Naive B cell (primary cell): Measurements from ENCODE around the gene NCKAP1. TPM values are rescaled to one million over a fixed set of nuclear protein-coding genes. Genes with fewer than 3 reads are reported as not detected.
"Not testable (repeated sequence)": the region's sequence is repeated elsewhere in the genome, so short reads cannot be mapped to it uniquely, and the experiment has no call there.

Experiments
- ATAC-seq, 2 donors: fragments of 150-1000 bp; cut with Tn5 transposase; 2 replicates each; pipeline ENCODE4 v1.10.0; 2021; ENCODE audit warnings: low read depth in 2 of 2, mild to moderate bottlenecking in 2 of 2, moderate library complexity in 2 of 2
- DNase-seq: peaks from one replicate; pipeline ENCODE4 v3.0.0; 2022
- H3K27ac Mint-ChIP-seq, 6 donors: one replicate each; pipeline ENCODE4 v1.8.0; 2020 to 2022; ENCODE audit warnings: mild to moderate bottlenecking in 6 of 6, mixed read lengths in 6 of 6, moderate library complexity in 5 of 6, inconsistent platforms in 2 of 6
- H3K27me3 Mint-ChIP-seq, 3 donors: one replicate each; pipeline ENCODE4 v1.8.0; 2021 to 2022; ENCODE audit warnings: mixed read lengths in 3 of 3, mild to moderate bottlenecking in 1 of 3
- H3K36me3 Mint-ChIP-seq, 2 donors: one replicate each; pipeline ENCODE4 v1.8.0; 2020 to 2022; ENCODE audit warnings: mixed read lengths in 2 of 2, inconsistent platforms in 1 of 2, mild to moderate bottlenecking in 1 of 2
- H3K4me1 Mint-ChIP-seq, 3 donors: one replicate each; pipeline ENCODE4 v1.8.0; 2020 to 2022; ENCODE audit warnings: mixed read lengths in 3 of 3, inconsistent platforms in 1 of 3, mild to moderate bottlenecking in 1 of 3, moderate library complexity in 1 of 3
- H3K4me3 Mint-ChIP-seq, 8 donors: one replicate each; pipeline ENCODE4 v1.8.0; 2020 to 2022; ENCODE audit warnings: mild to moderate bottlenecking in 8 of 8, mixed read lengths in 8 of 8, moderate library complexity in 8 of 8, inconsistent platforms in 2 of 8
- H3K9me3 Mint-ChIP-seq, 7 donors: one replicate each; pipeline ENCODE4 v1.8.0; 2020 to 2022; ENCODE audit warnings: mixed read lengths in 7 of 7, mild to moderate bottlenecking in 5 of 7, inconsistent platforms in 2 of 7, moderate library complexity in 1 of 7
- polyA plus RNA-seq, 6 donors: library from polyadenylated mRNA; unstranded; fragments of 300-500 nt; fragmentation: Illumina TruSeq; gene quantifications; one replicate each; pipeline ENCODE4 v1.2.3, GENCODE V29; 2021; ENCODE audit warnings: low read depth in 6 of 6

Gene NCKAP1
- polyA plus RNA-seq, 6 donors from 2014 or later = 0.19 to 1.0 TPM; not detected in 4

DNA sequence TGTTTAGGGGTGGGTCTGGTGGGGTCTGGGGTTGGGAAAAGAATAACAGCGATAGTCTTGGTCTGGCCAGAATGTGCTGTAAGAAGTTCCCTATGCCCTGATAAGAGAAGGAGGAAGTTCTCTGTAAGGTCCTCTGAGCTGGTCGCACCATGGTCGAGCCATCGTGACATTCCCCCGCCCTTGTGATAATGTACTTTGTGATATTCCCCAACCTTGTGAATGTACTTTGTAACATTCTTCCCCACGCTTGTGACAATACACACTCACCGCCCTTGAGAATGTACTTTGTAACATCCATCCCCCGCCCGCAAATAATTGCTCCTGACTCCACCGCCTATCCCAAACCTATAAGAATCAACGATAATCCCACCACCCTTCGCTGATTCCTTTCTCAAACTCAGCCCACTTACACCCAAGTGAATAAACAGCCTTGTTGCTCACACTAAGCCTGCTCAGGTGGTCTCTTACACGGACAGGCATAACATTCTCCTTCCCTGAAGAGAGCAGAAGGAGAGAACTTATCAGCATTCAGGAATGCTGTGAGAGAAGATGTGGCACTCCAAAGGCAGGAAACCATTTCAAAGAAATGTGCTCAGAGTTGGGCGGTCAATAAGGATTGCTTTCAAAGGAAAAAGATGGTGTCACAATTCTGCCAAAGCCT is 22.4 kb upstream of the NCKAP1 start:
- Mint-ChIP-seq H3K9me3 (no peaks in the 10 kb centered on the region), H3K4me3 (no peak overlapping the region), H3K27ac (no peak overlapping the region), H3K4me1 (no peaks in the 10 kb centered on the region), H3K36me3 (no peaks in the 10 kb centered on the region), H3K27me3 (peaks cover 19 to 46% (median 30%) of the 10 kb centered on the region in 3 donors)
- ATAC-seq = no peak
- no peak for DNase-seq

DNA sequence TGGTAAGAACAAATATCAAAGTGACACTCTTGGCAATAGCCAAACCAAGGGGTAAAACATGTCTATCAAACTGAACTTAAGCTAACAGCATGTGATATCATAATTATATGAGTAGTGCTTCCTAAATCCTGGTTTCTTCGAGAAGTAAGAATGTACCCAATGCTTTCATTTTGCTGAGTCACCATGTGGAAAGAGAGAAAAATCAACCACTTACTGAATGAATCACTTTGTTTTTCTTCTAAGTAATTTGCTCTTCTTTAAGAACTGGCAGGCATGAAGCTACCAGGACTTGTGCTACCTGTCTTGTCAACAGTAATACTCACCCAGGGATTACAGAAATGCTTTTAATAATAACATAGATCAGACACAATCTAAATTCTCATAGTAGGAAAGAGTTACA is 21.3 kb upstream of the NCKAP1 start:
- no peak for DNase-seq
- no peak for ATAC-seq
- H3K27ac Mint-ChIP-seq = no peak overlapping the region

DNA sequence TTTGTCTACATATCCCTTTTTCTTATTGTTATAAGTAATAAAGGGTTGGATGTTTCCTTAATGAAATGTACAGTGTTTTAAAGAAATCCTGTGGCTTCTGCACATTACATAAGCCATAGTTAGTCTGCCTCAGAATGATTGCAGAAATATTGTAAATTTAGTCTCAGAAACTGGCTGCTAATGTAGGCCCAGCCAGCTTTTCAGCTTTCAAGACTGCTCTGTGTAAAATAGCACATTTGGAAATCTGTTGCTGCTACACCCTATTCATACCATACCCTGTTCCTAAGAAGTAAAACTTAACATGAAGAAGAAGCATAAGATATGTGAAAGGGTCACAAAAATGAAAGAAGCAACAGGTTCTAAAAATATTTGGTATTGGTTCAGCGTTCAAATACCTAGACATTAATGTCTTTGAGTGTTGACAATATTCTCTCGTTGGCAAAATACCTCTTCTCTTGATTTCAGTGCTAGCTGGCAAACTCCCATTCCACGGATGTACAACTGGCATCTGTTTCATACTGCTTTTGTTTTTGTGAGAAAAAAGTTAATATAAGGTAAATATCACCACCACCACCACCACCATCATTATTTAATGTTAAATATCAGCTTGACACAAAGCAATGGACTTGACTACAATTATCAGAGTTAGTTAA is 19.2 kb upstream of the NCKAP1 start:
- Mint-ChIP-seq H3K27me3 (peaks cover 29 to 36% (median 33%) of the 10 kb centered on the region in 3 donors), H3K4me1 (no peaks in the 10 kb centered on the region), H3K4me3 (no peak overlapping the region), H3K36me3 (no peaks in the 10 kb centered on the region), H3K27ac (peak overlapping the region in 1 of 6 donors; percentile 30), H3K9me3 (no peaks in the 10 kb centered on the region)
- no peak for DNase-seq
- no peak for ATAC-seq

More for the DNA sequence above, 21.3 kb upstream of the NCKAP1 start:
- no peaks in the 10 kb centered on the region for H3K9me3 Mint-ChIP-seq
- no peak overlapping the region for H3K4me3 Mint-ChIP-seq
- no peaks in the 10 kb centered on the region for H3K36me3 Mint-ChIP-seq
- H3K4me1 Mint-ChIP-seq = no peaks in the 10 kb centered on the region
- peaks cover 19 to 38% (median 29%) of the 10 kb centered on the region in 3 donors for H3K27me3 Mint-ChIP-seq

DNA sequence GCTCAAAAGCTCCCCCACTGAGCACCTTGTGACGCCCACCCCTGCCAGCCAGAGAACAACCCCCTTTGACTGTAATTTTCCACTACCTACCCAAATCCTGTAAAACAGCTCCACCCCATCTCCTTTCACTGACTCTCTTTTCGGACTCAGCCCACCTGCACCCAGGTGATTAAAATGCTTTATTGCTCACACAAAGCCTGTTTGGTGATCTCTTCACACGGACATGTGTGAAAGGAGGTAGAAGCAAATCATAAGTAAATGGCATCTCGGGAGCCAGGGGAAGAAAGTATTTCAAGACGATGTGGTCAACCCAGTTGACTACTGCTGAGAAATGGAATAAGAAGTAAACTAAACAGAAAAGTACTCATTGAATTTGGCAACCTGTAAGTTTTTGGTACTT is 11.2 kb upstream of the NCKAP1 start:
- Mint-ChIP-seq H3K9me3 (peaks cover 0 to 14% (median 7%) of the 10 kb centered on the region in 7 donors), H3K27me3 (peaks cover 20 to 22% (median 22%) of the 10 kb centered on the region in 3 donors), H3K4me3 (no peak overlapping the region), H3K36me3 (peaks cover 0 to 15% of the 10 kb centered on the region in 2 donors), H3K4me1 (no peaks in the 10 kb centered on the region), H3K27ac (no peak overlapping the region)
- DNase-seq = no peak
- ATAC-seq = no peak

DNA sequence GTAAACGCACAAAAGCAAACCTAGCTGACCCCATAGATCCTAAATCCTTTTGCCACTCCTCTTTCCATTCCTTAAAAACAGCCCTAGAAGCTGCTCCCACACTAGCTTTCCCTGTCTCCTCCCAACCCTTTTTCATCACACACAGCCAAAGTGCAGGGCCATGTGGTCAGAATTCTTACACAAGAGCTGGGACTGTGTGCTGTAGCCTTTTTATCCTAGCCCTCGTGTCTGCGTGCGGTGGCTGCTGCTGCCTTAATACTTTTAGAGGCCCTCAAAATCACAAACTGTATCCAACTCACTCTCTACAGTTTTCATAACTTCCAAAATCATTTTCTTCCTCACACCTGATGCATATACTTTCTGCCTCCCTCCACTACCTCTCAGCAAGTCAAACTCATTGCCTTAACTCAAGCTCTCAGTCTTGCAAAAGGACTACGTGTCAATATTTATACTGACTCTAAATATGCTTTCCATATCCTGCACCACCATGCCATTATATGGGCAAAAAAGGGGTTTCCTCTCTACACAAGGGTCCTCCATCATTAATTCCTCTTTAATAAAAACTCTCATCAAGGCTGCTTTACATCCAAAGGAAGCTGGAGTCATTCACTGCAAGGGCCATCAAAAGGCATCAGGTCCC is 9.3 kb upstream of the NCKAP1 start:
- not testable (repeated sequence) for H3K4me1 Mint-ChIP-seq, H3K27ac Mint-ChIP-seq, DNase-seq, ATAC-seq, H3K4me3 Mint-ChIP-seq
- Mint-ChIP-seq H3K9me3 (peaks cover 7 to 19% (median 10%) of the 10 kb centered on the region in 7 donors), H3K27me3 (peaks cover 9 to 20% (median 10%) of the 10 kb centered on the region in 3 donors), H3K36me3 (peaks cover 0 to 26% of the 10 kb centered on the region in 2 donors)

DNA sequence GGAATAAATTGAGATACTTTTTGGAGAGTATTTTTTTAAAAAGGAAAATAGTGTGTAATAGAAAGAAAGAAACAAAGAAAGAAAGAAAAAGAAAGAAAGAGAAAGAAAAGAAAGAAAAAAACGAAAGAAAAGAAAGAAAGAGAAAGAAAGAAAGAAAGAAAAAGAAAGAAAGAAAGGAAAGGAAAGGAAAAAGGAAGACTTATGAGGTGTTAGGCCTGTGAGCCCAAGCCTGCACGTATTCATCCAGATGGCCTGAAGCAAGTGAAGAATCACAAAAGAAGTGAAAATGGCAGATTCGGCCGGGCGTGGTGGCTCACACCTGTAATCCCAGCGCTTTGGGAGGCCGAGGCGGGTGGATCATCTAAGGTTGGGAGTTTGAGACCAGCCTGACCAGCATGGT is 5.3 kb upstream of the NCKAP1 start:
- peaks cover 7 to 30% (median 10%) of the 10 kb centered on the region in 7 donors for H3K9me3 Mint-ChIP-seq
- not testable (repeated sequence) for H3K4me3 Mint-ChIP-seq, ATAC-seq, H3K27ac Mint-ChIP-seq, DNase-seq
- peaks cover 6 to 13% (median 7%) of the 10 kb centered on the region in 3 donors for H3K4me1 Mint-ChIP-seq
- peaks cover 0 to 40% of the 10 kb centered on the region in 2 donors for H3K36me3 Mint-ChIP-seq
- peaks cover 26 to 40% (median 30%) of the 10 kb centered on the region in 3 donors for H3K27me3 Mint-ChIP-seq

DNA sequence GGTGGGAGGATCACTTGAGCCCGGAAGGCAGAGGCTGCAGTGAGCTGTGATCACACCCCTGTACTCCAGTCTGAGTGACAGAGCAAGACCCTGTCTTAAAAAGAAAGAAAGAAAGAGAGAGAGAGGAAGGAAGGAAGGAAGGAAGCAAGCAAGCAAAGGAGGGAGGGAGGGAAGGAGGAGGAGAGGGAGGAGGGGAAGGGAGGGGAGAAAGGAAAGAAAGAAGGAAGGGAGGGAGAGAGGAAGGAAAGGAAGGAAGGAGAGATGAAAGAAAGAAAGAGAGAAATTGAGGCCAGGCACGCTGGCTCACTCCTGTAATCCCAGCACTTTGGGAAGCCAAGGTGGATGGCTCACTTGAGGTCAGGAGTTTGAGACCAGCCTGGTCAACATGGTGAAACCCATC is 2.3 kb upstream of the NCKAP1 start:
- H3K4me3 Mint-ChIP-seq = no peak overlapping the region
- H3K27me3 Mint-ChIP-seq = peaks cover 30 to 54% (median 35%) of the 10 kb centered on the region in 3 donors

DNA sequence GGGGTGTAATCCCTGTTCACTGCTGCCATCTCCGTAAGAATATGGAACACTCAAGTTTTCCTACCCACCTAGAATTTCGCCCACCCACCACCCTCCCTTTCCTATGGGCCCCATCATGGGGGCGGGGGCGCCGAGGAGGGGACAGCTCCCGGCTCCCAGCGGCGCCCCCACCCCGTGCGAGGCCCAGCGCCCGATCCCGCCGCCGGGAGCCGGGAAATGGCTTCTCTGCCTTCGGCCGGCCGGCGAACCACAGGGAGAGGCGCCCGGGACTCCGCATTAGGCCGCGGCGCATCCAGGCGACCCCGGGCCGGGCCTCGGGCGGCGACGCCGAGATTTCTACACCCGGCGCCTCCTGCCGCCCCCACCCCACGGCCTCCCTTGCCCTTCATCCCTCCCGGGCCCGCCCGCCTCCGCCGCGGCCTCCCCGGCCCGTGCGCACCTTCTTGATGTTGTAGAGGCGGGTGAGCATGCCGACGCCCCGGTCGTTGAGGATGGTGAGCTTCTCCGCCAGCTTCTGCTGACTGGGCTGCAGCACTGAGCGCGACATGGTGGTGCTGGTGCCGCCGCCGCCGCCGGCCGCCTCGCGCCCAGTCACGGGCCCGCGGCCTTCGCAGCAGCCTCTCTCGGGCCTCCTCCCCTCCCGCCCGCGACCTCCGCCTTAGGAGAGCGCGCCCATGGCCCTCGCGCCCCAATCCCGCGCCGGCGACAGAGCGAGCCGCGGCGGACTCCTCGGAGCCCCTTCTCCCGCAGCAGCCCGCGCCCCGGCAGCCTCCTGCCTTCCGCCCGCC is 510 bp downstream of the NCKAP1 start:
- no peak for DNase-seq
- no peak overlapping the region for H3K27ac Mint-ChIP-seq

More for the DNA sequence above, 2.3 kb upstream of the NCKAP1 start:
- ATAC-seq (no peak), DNase-seq (no peak)
- Mint-ChIP-seq H3K27ac (no peak overlapping the region), H3K36me3 (peaks cover 0 to 37% of the 10 kb centered on the region in 2 donors), H3K4me1 (peaks cover 11 to 30% (median 14%) of the 10 kb centered on the region in 3 donors), H3K9me3 (peaks cover 7 to 32% (median 8%) of the 10 kb centered on the region in 7 donors)

DNA sequence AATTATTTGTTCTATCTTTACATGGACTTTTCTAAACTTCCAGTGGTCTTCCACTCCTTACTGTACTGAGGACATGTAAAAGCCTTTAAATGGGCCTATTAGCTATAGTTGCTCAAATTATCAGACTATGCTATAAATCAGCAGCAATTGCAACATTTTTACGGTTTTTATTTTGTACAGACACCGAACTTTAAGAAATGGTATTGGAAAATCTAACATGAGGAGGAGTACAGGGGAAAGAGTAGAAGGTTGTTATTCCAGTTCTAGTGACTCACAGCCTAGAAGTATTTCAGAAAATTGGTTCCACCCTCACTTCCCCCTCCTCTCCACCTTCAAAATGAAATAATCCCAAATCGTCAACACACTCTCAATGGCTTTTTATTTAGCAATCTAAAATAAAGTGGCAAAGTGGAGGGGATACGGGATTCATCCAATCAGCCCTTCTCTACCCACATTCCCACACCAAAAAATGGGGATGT is 1.1 kb downstream of the NCKAP1 start:
- Mint-ChIP-seq H3K4me1 (peaks cover 14 to 32% (median 16%) of the 10 kb centered on the region in 3 donors), H3K9me3 (peaks cover 0 to 18% (median 2%) of the 10 kb centered on the region in 7 donors), H3K27ac (peak overlapping the region in 1 of 6 donors; percentile 44), H3K36me3 (peaks cover 0 to 13% of the 10 kb centered on the region in 2 donors), H3K27me3 (peaks cover 44 to 61% (median 54%) of the 10 kb centered on the region in 3 donors), H3K4me3 (peak overlapping the region in 6 of 8 donors; percentile 21 to 59 (median 48))
- ATAC-seq = no peak
- DNase-seq = no peak

More for the DNA sequence above, 510 bp downstream of the NCKAP1 start:
- H3K36me3 Mint-ChIP-seq = peaks cover 0 to 13% of the 10 kb centered on the region in 2 donors
- peak; percentile 42 to 61 for ATAC-seq
- H3K9me3 Mint-ChIP-seq = peaks cover 0 to 18% (median 2%) of the 10 kb centered on the region in 7 donors
- peaks cover 40 to 61% (median 50%) of the 10 kb centered on the region in 3 donors for H3K27me3 Mint-ChIP-seq
- H3K4me3 Mint-ChIP-seq = peak overlapping the region in 6 of 8 donors; percentile 22 to 66 (median 58)
- peaks cover 14 to 32% (median 16%) of the 10 kb centered on the region in 3 donors for H3K4me1 Mint-ChIP-seq

DNA sequence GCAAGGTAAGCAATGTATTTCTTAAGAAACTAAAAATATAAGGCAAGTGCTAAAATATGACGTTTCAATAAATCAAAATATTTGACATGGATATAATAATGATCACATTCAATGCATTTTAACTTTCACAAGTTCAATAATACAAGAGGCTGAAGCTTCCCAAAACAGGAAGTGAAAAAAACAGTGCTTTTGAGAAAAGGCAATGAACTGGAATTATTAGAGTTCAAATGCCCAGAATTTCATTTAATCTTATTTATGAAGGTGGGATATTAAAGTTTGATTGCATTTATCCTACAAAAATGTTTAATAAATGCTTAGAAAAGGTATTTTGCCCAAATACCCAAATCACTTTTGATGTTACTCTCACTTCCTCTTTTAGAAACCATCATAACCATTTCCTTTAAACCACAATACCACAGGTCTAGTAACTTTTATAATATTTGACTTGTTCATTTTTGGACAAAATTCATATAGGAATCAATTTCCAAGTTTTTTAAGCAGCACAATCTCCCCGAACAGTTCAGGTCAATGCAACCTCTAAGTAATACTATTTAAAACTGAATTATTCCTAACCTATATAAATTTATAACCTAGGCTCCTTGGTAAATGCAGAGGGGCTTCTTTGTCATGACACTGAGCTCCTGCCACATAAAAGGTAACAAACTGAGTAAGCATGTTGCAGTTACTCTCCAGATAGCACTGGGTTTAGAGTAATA is 2.1 kb downstream of the NCKAP1 start:
- ATAC-seq (peak; percentile 47 to 58), DNase-seq (peak; percentile 61)
- Mint-ChIP-seq H3K27ac (no peak overlapping the region), H3K36me3 (peaks cover 0 to 13% of the 10 kb centered on the region in 2 donors), H3K27me3 (peaks cover 45 to 59% (median 57%) of the 10 kb centered on the region in 3 donors), H3K4me1 (peaks cover 14 to 32% (median 16%) of the 10 kb centered on the region in 3 donors), H3K4me3 (peak overlapping the region in 1 of 8 donors; percentile 44), H3K9me3 (peaks cover 0 to 18% (median 2%) of the 10 kb centered on the region in 7 donors)

DNA sequence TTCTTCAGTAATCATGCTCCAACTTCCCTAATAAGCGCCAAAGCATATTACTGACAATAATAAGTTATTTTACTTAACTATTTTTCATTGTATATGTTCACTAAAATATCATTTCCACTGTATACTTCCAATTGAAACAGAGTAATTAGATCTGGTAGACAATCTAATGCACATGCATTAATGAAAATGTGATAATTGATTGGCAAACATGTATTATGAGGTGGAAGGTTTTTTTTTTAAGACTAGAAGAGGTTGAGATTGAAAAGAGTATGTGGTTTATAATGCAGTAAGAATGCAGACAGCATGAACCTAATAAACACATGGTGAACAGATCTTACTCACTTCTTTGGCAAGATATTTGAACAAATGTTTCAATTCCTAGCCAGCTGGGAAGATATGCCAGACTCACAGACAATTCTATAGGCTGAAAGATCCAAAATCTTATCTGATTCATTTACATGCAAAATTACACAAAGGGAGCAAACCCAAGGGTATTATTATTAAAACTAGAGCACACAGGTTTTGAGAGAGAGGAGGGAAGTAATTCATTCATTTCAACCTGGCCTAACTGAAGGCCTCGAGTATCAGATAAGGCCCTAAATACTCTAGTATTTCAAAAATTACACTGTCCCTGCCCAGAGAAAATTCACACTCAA is 2.8 kb downstream of the NCKAP1 start:
- Mint-ChIP-seq H3K9me3 (peaks cover 0 to 18% (median 2%) of the 10 kb centered on the region in 7 donors), H3K27ac (peak overlapping the region in 1 of 6 donors; percentile 21), H3K36me3 (peaks cover 0 to 13% of the 10 kb centered on the region in 2 donors), H3K27me3 (peaks cover 45 to 62% (median 56%) of the 10 kb centered on the region in 3 donors), H3K4me1 (peaks cover 14 to 32% (median 16%) of the 10 kb centered on the region in 3 donors), H3K4me3 (no peak overlapping the region)
- ATAC-seq (no peak), DNase-seq (no peak)
